Hair follicular keratinocyte (primary cell): Measurements from ENCODE around the gene BASP1. TPM values are rescaled to one million over a fixed set of nuclear protein-coding genes. Genes with fewer than 3 reads are reported as not detected.

Experiments used
- total RNA-seq: library from RNA; depleted of rRNA; stranded (reverse); fragments of >200 nt; gene quantifications from 2 replicates; pipeline ENCODE4 v1.2.3, GENCODE V29; 2015

Gene BASP1, protein sequence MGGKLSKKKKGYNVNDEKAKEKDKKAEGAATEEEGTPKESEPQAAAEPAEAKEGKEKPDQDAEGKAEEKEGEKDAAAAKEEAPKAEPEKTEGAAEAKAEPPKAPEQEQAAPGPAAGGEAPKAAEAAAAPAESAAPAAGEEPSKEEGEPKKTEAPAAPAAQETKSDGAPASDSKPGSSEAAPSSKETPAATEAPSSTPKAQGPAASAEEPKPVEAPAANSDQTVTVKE
- total RNA-seq = 154 and 155 TPM in 2 replicates

DNA sequence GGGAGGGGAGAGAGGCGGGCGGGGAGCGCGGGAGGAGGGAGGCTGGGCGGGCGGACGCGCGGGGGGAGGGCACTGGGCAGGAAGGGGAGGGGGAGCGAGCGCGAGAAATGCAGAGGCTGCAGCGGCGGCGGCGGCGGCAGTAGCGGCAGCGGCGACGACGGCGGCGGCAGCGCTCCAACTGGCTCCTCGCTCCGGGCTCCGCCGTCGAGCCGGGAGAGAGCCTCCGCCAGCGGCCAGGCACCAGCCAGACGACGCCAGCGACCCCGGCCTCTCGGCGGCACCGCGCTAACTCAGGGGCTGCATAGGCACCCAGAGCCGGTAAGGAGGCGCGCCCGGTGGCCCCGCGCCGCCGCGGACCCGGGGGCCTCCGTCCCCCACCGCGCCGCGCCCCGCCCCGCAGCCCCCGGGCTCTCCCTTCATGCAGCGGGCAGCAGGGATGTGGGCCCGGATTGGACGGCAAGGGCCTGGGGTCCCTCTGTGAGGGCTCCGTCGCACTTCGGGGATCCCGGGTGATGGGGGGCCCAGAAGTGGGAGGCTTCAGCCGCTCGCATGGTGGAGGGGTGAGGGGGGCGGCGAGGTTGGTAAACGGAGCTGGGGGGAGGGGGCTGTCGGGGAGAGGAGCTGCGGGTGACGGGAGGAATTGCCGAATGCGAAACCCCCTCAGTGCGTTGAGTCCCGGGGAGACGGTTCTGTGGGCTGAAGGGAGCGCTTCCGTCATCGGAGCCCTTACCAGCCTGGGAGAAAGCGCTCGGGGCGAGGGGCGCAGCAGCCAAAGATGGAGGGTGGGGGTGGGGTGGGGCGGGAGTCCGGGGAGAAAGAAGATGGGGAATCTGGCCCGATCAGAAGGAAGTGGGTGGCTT, at the start of gene BASP1:
TSS of gene BASP1 (plus strand) at position 139 of the 860 bp plus-strand sequence. CDS start 57,586 bp downstream, outside the sequence.

